Lung (tissue), 16 donors: ENCODE measurements around the gene UBA52. TPM values are rescaled to one million over a fixed set of nuclear protein-coding genes. Genes with fewer than 3 reads are reported as not detected.
A peak's percentile ranks its signal among the peaks of the same experiment; 100 is the strongest.
"Not testable (repeated sequence)": the region's sequence is repeated elsewhere in the genome, so short reads cannot be mapped to it uniquely, and the experiment has no call there.

Experiments used
- ATAC-seq: fragments of 200-7000 bp; cut with Tn5 transposase; one replicate; pipeline ENCODE4 v1.9.1; 2020; ENCODE audit warnings: moderate number of reproducible peaks; ENCODE audit not compliant: insufficient read depth, low FRiP score
- DNase-seq, 3 donors: peaks; one replicate each; pipeline ENCODE4 v3.0.0-alpha.2; 2013 to 2017
- H3K27ac ChIP-seq, 2 donors: one replicate each; pipeline ENCODE4 v1.5.1; 2013; ENCODE audit warnings: mild to moderate bottlenecking in 2 of 2, moderate library complexity in 2 of 2, control low read depth in 1 of 2, inconsistent platforms in 1 of 2, low read depth in 1 of 2, low read length in 1 of 2
- H3K27me3 ChIP-seq, 3 donors: one replicate each; pipeline ENCODE4 v1.5.1; 2013; ENCODE audit warnings: low read length in 2 of 3; ENCODE audit not compliant: control insufficient read depth in 3 of 3, insufficient read depth in 3 of 3
- H3K36me3 ChIP-seq, 4 donors: one replicate each; pipeline ENCODE4 v1.5.1; 2013; ENCODE audit warnings: low read length in 4 of 4, mild to moderate bottlenecking in 1 of 4, moderate library complexity in 1 of 4; ENCODE audit not compliant: control insufficient read depth in 4 of 4, insufficient read depth in 4 of 4
- H3K4me1 ChIP-seq, 5 donors: one replicate each; pipeline ENCODE4 v1.5.1; 2013; ENCODE audit warnings: low read length in 5 of 5, mild to moderate bottlenecking in 2 of 5, moderate library complexity in 1 of 5; ENCODE audit not compliant: control insufficient read depth in 5 of 5, insufficient read depth in 5 of 5
- H3K4me3 ChIP-seq: one replicate; pipeline ENCODE4 v1.5.1; 2013; ENCODE audit warnings: mild to moderate bottlenecking, control low read depth, moderate library complexity
- H3K9ac ChIP-seq, 2 donors: one replicate each; pipeline ENCODE4 v1.5.1; 2013; ENCODE audit warnings: low read length in 2 of 2, control low read depth in 1 of 2; ENCODE audit not compliant: insufficient read depth in 1 of 2
- H3K9me3 ChIP-seq, 4 donors: one replicate each; pipeline ENCODE4 v1.5.1; 2013; ENCODE audit warnings: low read length in 3 of 4, mild to moderate bottlenecking in 1 of 4, moderate library complexity in 1 of 4; ENCODE audit not compliant: control insufficient read depth in 4 of 4, insufficient read depth in 3 of 4
- WGBS, 2 donors: extraction: QIAGEN DNeasy Blood & Tissue Kit; methylation state at CpG; one replicate each; pipeline ENCODE4 v1.1.7; 2013; 5-methylcytosine and 5-hydroxymethylcytosine counted together
- long read RNA-seq, 5 donors: transcript quantifications; one replicate each; lab custom pipeline, GENCODE V29; 2026
- polyA plus RNA-seq, 2 donors: library from polyadenylated mRNA; stranded (reverse); fragments of 200-250 nt; gene quantifications; one replicate each; pipeline ENCODE4 v1.2.1, GENCODE V29; 2013
- total RNA-seq, 2 donors: library from RNA; depleted of rRNA in 1 of 2; stranded (reverse); fragments of >200 nt in 1 of 2; gene quantifications; one replicate each; pipeline ENCODE4 v1.2.1, GENCODE V29; 2014 to 2021
- TF ChIP-seq, protein P1 (sequence below): IDR thresholded peaks from 2 replicates; pipeline ENCODE4 v1.5.1; 2012; ENCODE audit warnings: mild to moderate bottlenecking; ENCODE audit errors: control extremely low read depth, extremely low read depth
- donor health status: control.
- donor health status: control.
- donor health status: Bipolar disorder and iron deficiency.
- donor health status: healthy.
- donor health status: DM: yes; HTN: yes; CAD: no.

UBA52 gene
- 100 to 1,000 TPM; 689 to 926 TPM for total RNA-seq
- polyA plus RNA-seq, result 1,000 to 10,000 TPM; 1,135 to 1,266 TPM
- long read RNA-seq, donor 1, transcript UBA52-202 (5 exons, 2,845 nt), result minor isoform, 189 of 960 reads
- long read RNA-seq, donor 1, transcript UBA52-206 (3 exons, 508 nt), result minor isoform, 8 of 960 reads
- long read RNA-seq, donor 1, transcript UBA52-209 (4 exons, 514 nt), result minor isoform, 175 of 960 reads
- long read RNA-seq, donor 1, transcript UBA52-201 (5 exons, 572 nt), result major isoform, 368 of 960 reads
- long read RNA-seq, donor 1, partial matches to known transcripts, result 140 of 960 reads
- long read RNA-seq, donor 1, other reads (novel, unspliced or antisense), result 73 of 960 reads
- long read RNA-seq, donor 2, transcript UBA52-202 (5 exons, 2,845 nt), result minor isoform, 76 of 420 reads
- long read RNA-seq, donor 2, transcript UBA52-201 (5 exons, 572 nt), result major isoform, 145 of 420 reads
- long read RNA-seq, donor 2, transcript UBA52-209 (4 exons, 514 nt), result minor isoform, 114 of 420 reads
- long read RNA-seq, donor 2, partial matches to known transcripts, result 55 of 420 reads
- long read RNA-seq, donor 2, other reads (novel, unspliced or antisense), result 26 of 420 reads
- long read RNA-seq, donor 3, transcript UBA52-209 (4 exons, 514 nt), result minor isoform, 106 of 525 reads
- long read RNA-seq, donor 3, transcript UBA52-201 (5 exons, 572 nt), result major isoform, 231 of 525 reads
- long read RNA-seq, donor 3, transcript UBA52-202 (5 exons, 2,845 nt), result minor isoform, 100 of 525 reads
- long read RNA-seq, donor 3, partial matches to known transcripts, result 45 of 525 reads
- long read RNA-seq, donor 3, other reads (novel, unspliced or antisense), result 36 of 525 reads
- long read RNA-seq, donor 4, transcript UBA52-209 (4 exons, 514 nt), result minor isoform, 97 of 472 reads
- long read RNA-seq, donor 4, transcript UBA52-201 (5 exons, 572 nt), result major isoform, 191 of 472 reads
- long read RNA-seq, donor 4, transcript UBA52-202 (5 exons, 2,845 nt), result minor isoform, 91 of 472 reads
- long read RNA-seq, donor 4, partial matches to known transcripts, result 62 of 472 reads
- long read RNA-seq, donor 4, other reads (novel, unspliced or antisense), result 26 of 472 reads
- long read RNA-seq, donor 5, transcript UBA52-206 (3 exons, 508 nt), result minor isoform, 8 of 1,230 reads
- long read RNA-seq, donor 5, transcript UBA52-209 (4 exons, 514 nt), result minor isoform, 215 of 1,230 reads
- long read RNA-seq, donor 5, transcript UBA52-201 (5 exons, 572 nt), result major isoform, 358 of 1,230 reads
- long read RNA-seq, donor 5, transcript UBA52-202 (5 exons, 2,845 nt), result minor isoform, 182 of 1,230 reads
- long read RNA-seq, donor 5, partial matches to known transcripts, result 315 of 1,230 reads
- long read RNA-seq, donor 5, other reads (novel, unspliced or antisense), result 143 of 1,230 reads

DNA sequence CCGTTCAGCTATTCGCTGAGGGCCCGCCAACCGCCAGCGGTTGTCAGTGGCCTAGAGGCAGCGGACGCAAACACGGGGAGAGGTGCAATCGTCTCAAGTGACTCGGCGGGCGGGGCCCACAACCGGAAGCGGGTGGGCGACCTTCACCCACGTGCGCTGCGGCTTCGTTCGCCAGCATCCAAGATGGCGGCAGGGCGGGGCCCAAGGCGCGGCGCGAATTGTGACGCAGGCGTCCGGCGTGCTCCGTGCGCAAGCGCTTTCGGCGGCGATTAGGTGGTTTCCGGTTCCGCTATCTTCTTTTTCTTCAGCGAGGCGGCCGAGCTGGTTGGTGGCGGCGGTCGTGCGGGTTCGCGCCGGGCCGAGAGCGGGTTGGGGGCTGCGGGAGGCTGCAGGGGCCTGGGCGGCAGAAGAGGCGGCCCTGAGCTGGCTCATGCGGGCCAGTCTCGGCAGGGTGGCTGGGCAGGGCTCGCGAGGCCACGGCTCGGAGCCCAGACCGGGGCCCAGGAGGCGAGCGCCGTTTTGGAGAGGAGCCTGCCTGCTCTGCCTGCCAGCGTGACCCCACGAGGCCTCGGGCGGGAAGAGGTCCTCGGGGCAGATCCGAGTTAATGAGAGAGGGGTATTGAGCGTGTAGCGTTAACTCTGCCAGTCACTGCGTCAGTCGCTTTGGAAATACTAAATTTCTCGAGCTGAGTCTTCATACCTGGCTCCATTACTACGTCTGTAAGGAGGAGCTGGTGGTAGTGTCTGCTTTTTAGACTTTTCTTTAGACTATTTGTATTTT lies at the start of gene UBA52:
Gene UBA52, plus strand, starts transcription at position 294 of the 781 bp plus-strand sequence. CDS start 1,444 bp downstream, outside the sequence.
- Histone ChIP-seq H3K9me3 (peaks cover 0 to 2% (median 0%) of the 10 kb centered on the region in 4 donors), H3K27me3 (no peaks in the 10 kb centered on the region), H3K36me3 (peaks cover 20 to 55% (median 31%) of the 10 kb centered on the region in 4 donors), H3K27ac (peak within 1 kb of the TSS; percentile 89 to 98), H3K9ac (peak within 1 kb of the TSS; percentile 63 to 92), H3K4me3 (peak within 1 kb of the TSS; percentile 98), H3K4me1 (peaks cover 7 to 11% (median 10%) of the 10 kb centered on the region in 5 donors)
- peak; percentile 98 to 99 (median 98) for DNase-seq
- WGBS, 2 donors, result 0% methylated on average over 63 to 75 of the region's 75 CpGs
- peak; percentile 96 for ATAC-seq
- TF ChIP-seq, protein P1, sequence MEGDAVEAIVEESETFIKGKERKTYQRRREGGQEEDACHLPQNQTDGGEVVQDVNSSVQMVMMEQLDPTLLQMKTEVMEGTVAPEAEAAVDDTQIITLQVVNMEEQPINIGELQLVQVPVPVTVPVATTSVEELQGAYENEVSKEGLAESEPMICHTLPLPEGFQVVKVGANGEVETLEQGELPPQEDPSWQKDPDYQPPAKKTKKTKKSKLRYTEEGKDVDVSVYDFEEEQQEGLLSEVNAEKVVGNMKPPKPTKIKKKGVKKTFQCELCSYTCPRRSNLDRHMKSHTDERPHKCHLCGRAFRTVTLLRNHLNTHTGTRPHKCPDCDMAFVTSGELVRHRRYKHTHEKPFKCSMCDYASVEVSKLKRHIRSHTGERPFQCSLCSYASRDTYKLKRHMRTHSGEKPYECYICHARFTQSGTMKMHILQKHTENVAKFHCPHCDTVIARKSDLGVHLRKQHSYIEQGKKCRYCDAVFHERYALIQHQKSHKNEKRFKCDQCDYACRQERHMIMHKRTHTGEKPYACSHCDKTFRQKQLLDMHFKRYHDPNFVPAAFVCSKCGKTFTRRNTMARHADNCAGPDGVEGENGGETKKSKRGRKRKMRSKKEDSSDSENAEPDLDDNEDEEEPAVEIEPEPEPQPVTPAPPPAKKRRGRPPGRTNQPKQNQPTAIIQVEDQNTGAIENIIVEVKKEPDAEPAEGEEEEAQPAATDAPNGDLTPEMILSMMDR, result no peak

DNA sequence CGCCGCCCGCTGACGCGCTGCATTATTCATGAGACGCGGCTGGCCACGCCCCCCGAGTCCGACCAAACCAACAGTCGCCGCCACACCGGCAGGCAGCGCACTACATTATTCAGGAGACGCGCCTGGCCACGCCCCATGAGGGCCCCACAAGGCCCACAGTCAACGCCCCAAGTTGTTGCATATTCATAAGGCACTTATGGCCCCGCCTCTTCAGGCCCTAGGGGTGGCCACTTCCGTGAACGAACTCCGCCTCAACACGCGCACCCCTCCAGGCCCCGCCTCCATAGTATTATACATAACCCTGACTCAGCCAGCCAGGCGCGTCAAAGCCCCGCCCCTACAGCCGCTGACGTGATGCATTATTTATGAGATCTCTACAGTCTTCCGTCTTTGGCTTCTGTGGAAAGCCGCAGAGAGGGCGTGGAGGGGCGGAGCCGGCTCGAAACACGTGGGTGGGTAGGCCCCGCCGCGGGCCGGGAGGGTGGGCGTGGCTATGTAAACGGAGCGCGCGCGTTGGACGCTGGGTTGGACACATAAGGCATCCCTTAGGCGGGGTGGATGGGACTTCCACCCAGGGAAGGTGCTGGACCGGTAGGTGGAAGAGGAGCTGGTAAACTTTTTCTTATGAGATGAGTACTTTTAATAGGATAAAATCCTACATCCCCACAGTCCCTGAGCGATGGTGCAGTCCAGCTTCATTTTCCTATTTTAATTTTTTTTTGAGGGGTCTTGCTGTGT lies 49.4 kb upstream of the UBA52 start:
- H3K4me1 ChIP-seq, result peaks cover 0 to 10% (median 8%) of the 10 kb centered on the region in 5 donors
- H3K36me3 ChIP-seq, result no peaks in the 10 kb centered on the region
- no peak overlapping the region for H3K4me3 ChIP-seq
- WGBS, 2 donors, result 1 to 2% methylated on average over 51 of the region's 51 CpGs
- H3K27me3 ChIP-seq, result no peaks in the 10 kb centered on the region
- TF ChIP-seq, protein P1, result peak; percentile 2
- H3K9ac ChIP-seq, result no peak overlapping the region
- H3K27ac ChIP-seq, result peak overlapping the region in 1 of 2 donors; percentile 63
- ATAC-seq, result peak; percentile 91
- no peaks in the 10 kb centered on the region for H3K9me3 ChIP-seq
- DNase-seq, result peak; percentile 100

DNA sequence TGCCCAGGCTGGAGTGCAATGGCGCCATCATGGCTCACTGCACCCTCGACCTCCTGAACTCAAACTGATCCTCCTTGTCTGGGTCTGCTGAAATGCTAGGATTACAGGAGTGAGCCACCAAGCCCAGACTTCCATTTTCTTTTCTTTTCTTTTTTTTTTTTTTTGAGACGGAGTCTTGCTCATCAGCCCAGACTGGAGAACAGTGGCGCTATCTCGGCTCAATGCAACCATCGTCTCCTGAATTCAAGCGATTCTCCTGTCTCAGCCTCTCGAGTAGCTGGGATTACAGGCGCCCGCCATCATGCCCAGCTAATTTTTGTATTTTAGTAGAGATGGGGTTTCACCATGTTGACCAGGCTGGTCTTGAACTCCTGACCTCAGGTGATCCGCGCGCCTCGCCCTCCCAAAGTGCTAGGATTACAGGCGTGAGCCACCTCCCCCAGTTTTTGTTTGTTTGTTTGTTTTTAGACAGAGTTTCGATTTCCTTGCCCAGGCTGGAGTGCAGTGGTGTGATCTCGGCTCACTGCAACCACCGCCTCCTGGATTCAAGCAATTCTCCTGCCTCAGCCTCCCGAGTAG lies 48.7 kb upstream of the UBA52 start:
- WGBS, 2 donors, result 68 to 78% methylated on average over 19 of the region's 19 CpGs
- not testable (repeated sequence) for H3K9ac ChIP-seq, H3K9me3 ChIP-seq, ATAC-seq, H3K36me3 ChIP-seq, DNase-seq, H3K27me3 ChIP-seq, H3K4me3 ChIP-seq
- Histone ChIP-seq H3K4me1 (peaks cover 0 to 10% (median 8%) of the 10 kb centered on the region in 5 donors), H3K27ac (peak overlapping the region in 1 of 2 donors; percentile 63)
